Chondrocyte (in vitro differentiated cells): ENCODE data around the gene RSPH4A. TPM values are rescaled to one million over a fixed set of nuclear protein-coding genes. Genes with fewer than 3 reads are reported as not detected.

ENCODE experiments used
- DNase-seq: peaks from one replicate; pipeline ENCODE4 v3.0.0; 2021; ENCODE audit warnings: mixed read lengths, low spot score
- H3K27ac Mint-ChIP-seq: one replicate; pipeline ENCODE4 v1.8.0; 2021; ENCODE audit warnings: mild to moderate bottlenecking, moderate library complexity, mixed read lengths; ENCODE audit not compliant: unreplicated experiment
- H3K27me3 Mint-ChIP-seq: 2 replicates; pipeline ENCODE4 v1.8.0; 2021; ENCODE audit warnings: low read depth, mixed read lengths
- H3K36me3 Mint-ChIP-seq: 2 replicates; pipeline ENCODE4 v1.8.0; 2021; ENCODE audit warnings: low read depth, mixed read lengths
- H3K4me1 Mint-ChIP-seq: 2 replicates; pipeline ENCODE4 v1.8.0; 2021; ENCODE audit warnings: low read depth, mild to moderate bottlenecking, mixed read lengths
- H3K4me3 Mint-ChIP-seq: one replicate; pipeline ENCODE4 v1.8.0; 2021; ENCODE audit warnings: mild to moderate bottlenecking, moderate library complexity, mixed read lengths; ENCODE audit not compliant: unreplicated experiment
- H3K9me3 Mint-ChIP-seq: 2 replicates; pipeline ENCODE4 v1.8.0; 2021; ENCODE audit warnings: low read depth, mixed read lengths
- long read RNA-seq: library from polyadenylated mRNA; stranded (forward); transcript quantifications from one replicate; pipeline ENCODE4 v2.0.0, GENCODE V29; 2021
- total RNA-seq: library from RNA; stranded (reverse); gene quantifications from 3 replicates; pipeline ENCODE4 v1.2.1, GENCODE V29; 2021
- TF ChIP-seq, protein P1 (sequence below): fragments of 200-600 bp; sonication (generic); IDR thresholded peaks from 2 replicates; pipeline ENCODE4 v1.5.0; 2021; ENCODE audit warnings: antibody characterized with exemption, mild to moderate bottlenecking, moderate library complexity

Gene RSPH4A
- 0.36 TPM in 1 of 3 replicates, not detected in the others for total RNA-seq
- long read RNA-seq = 0 reads

DNA sequence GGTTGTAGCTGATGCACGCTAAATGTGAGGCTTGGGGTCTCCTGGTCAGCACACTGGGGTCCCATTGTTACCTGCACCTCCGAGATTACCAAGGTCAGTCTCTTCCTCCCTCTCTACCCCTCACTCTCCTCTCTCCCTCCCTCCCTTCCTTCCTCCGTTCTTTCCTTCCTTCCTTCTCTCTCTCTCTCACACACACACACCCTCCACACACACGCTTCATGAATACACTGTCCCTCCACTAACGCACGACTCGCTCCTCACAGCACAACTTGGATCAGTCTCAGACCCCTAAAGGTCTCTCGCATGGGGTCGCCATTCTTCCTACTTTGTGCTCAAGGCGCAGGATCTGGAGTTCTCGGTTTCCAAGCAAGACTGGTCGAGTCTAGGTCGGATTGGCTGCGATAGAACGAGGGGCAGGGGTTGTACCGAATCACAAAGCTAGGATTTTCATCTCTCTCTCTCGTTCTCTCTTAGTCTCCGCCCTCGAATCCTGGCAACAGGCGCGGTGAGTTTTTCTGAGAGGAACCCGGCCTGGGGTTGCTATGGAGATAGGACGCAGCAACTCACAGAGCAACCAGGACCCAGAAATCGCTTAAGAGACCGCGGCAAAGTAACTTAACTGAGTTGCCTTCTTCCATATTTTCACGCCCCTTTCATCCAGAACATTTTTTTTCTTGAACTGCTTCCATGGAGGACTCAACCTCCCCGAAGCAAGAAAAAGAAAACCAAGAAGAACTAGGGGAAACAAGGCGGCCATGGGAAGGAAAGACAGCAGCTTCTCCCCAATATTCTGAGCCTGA, at the start of gene RSPH4A:
RSPH4A (plus strand) TSS at position 543 of the 800 bp plus-strand sequence; CDS start at position 688, 145 bp downstream.
- H3K27me3 Mint-ChIP-seq = peaks cover 12% of the 10 kb centered on the region
- TF ChIP-seq, protein P1, sequence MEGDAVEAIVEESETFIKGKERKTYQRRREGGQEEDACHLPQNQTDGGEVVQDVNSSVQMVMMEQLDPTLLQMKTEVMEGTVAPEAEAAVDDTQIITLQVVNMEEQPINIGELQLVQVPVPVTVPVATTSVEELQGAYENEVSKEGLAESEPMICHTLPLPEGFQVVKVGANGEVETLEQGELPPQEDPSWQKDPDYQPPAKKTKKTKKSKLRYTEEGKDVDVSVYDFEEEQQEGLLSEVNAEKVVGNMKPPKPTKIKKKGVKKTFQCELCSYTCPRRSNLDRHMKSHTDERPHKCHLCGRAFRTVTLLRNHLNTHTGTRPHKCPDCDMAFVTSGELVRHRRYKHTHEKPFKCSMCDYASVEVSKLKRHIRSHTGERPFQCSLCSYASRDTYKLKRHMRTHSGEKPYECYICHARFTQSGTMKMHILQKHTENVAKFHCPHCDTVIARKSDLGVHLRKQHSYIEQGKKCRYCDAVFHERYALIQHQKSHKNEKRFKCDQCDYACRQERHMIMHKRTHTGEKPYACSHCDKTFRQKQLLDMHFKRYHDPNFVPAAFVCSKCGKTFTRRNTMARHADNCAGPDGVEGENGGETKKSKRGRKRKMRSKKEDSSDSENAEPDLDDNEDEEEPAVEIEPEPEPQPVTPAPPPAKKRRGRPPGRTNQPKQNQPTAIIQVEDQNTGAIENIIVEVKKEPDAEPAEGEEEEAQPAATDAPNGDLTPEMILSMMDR = peak; percentile 62
- peak within 1 kb of the TSS; percentile 97 for H3K27ac Mint-ChIP-seq
- H3K9me3 Mint-ChIP-seq = peaks cover 3% of the 10 kb centered on the region
- peak; percentile 93 for DNase-seq
- H3K36me3 Mint-ChIP-seq = no peaks in the 10 kb centered on the region
- peak within 1 kb of the TSS; percentile 100 for H3K4me3 Mint-ChIP-seq
- peaks cover 12% of the 10 kb centered on the region for H3K4me1 Mint-ChIP-seq

GRCh38 chr6:116568111-116568510, 48.2 kb upstream of the RSPH4A start:
- Mint-ChIP-seq H3K4me1 (peaks cover 20% of the 10 kb centered on the region), H3K4me3 (no peak overlapping the region), H3K36me3 (no peaks in the 10 kb centered on the region), H3K27me3 (peaks cover 4% of the 10 kb centered on the region), H3K27ac (no peak overlapping the region), H3K9me3 (no peaks in the 10 kb centered on the region)
- no peak for DNase-seq
- TF ChIP-seq, protein P1 = no peak

- no peak overlapping the region for H3K27ac Mint-ChIP-seq
- peaks cover under 1% of the 10 kb centered on the region for H3K36me3 Mint-ChIP-seq
- H3K4me3 Mint-ChIP-seq = no peak overlapping the region
- no peak for DNase-seq
- TF ChIP-seq, protein P1 = no peak
- no peaks in the 10 kb centered on the region for H3K9me3 Mint-ChIP-seq
- H3K4me1 Mint-ChIP-seq = peaks cover 29% of the 10 kb centered on the region
- peaks cover 4% of the 10 kb centered on the region for H3K27me3 Mint-ChIP-seq
These were observed 47.2 kb upstream of the RSPH4A start for GRCh38 chr6:116568821-116569755.

DNA sequence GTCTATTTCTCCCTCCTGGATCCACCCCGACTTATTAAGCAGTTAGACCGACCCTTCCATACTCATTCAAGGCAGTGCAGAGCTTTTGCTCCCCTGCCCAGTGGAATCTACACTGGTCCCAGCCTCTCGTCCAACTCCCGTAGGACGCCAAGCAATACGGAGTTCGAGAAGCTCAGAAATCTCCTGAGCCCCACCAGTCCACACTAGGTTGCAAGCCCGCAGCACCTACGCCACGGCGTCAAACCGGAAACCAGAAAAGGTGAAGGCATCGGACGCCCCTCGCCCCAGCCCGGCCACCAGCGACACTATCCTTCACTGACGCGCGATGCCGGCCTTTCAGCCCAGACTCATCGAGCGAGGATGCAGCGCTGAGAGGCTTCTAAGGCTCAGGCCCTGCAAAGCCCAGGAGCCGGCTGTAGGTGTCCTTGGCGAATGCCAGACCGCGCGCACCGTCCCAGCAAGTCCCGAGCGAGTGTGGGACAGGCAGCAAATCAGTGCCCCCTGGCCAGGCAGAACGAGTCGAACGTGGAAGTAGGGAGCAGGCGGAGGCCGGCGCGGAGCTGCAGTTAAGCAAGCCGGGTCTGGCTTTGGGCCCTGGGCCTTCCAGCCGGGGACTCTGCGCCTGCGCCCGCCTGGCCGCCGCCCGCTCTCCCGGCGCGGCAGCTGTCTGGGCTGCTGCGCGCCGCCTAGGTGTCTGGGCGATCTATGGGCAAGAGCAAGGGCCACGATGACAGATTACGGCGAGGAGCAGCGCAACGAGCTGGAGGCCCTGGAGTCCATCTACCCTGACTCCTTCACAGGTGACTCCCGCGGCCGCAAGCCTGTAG, 45.2 kb upstream of the RSPH4A start, which contains the start of gene RWDD1:
RWDD1 (plus strand) TSS at position 649 of the 827 bp plus-strand sequence; CDS start at position 728, 79 bp downstream.
- Mint-ChIP-seq H3K9me3 (no peaks in the 10 kb centered on the region), H3K4me1 (peaks cover 38% of the 10 kb centered on the region), H3K4me3 (peak within 1 kb of the TSS; percentile 97), H3K27ac (peak within 1 kb of the TSS; percentile 97), H3K27me3 (peaks cover 4% of the 10 kb centered on the region), H3K36me3 (peaks cover 4% of the 10 kb centered on the region)
- peak; percentile 100 for DNase-seq
- TF ChIP-seq, protein P1 = peak; percentile 38
